HepG2 (cell line): ENCODE data around the gene SNAPC4. TPM values are rescaled to one million over a fixed set of nuclear protein-coding genes. Genes with fewer than 3 reads are reported as not detected.

ENCODE experiments used
- CREBL2 ChIP-seq: sonication (generic); formaldehyde crosslinking; IDR thresholded peaks from 2 replicates; pipeline ENCODE4 v1.8.1; 2023; ENCODE audit warnings: missing genetic modification reagents, mild to moderate bottlenecking, borderline replicate concordance
- E2F1 ChIP-seq: sonication (generic); formaldehyde crosslinking; IDR thresholded peaks from 2 replicates; pipeline ENCODE4 v1.5.0; 2020; ENCODE audit warnings: missing genetic modification reagents
- EEA1 ChIP-seq: sonication (generic); formaldehyde crosslinking; IDR thresholded peaks from 2 replicates; pipeline ENCODE4 v1.5.1; 2020; ENCODE audit warnings: mild to moderate bottlenecking, missing genetic modification reagents, borderline replicate concordance
- HNRNPUL1 ChIP-seq: fragments of 200-400 bp; formaldehyde crosslinking; IDR thresholded peaks from 2 replicates; pipeline ENCODE4 v1.6.1; 2017; ENCODE audit warnings: low read depth, mild to moderate bottlenecking, low read length, moderate library complexity
- MLLT10 ChIP-seq: sonication (generic); formaldehyde crosslinking; IDR thresholded peaks from 2 replicates; pipeline ENCODE4 v1.4.0; 2020; ENCODE audit warnings: missing genetic modification reagents
- NFRKB ChIP-seq: fragments of 450-650 bp; IDR thresholded peaks from 2 replicates; pipeline ENCODE4 v1.6.1; 2017
- PRDM4 ChIP-seq: sonication (generic); formaldehyde crosslinking; IDR thresholded peaks from 2 replicates; pipeline ENCODE4 v1.9.0; 2021; ENCODE audit warnings: missing genetic modification reagents, borderline replicate concordance
- REXO4 ChIP-seq: sonication (generic); formaldehyde crosslinking; IDR thresholded peaks from 2 replicates; pipeline ENCODE4 v1.8.0; 2022; ENCODE audit warnings: missing genetic modification reagents, mild to moderate bottlenecking, borderline replicate concordance
- SIN3B ChIP-seq: fragments of 150-350 bp; IDR thresholded peaks from 2 replicates; pipeline ENCODE4 v1.6.1; 2014; ENCODE audit warnings: low read length
- SIX1 ChIP-seq: sonication (generic); formaldehyde crosslinking; IDR thresholded peaks from 2 replicates; pipeline ENCODE4 v1.4.0; 2020; ENCODE audit warnings: missing genetic modification reagents, borderline replicate concordance
- SNAI1 ChIP-seq: sonication (generic); formaldehyde crosslinking; IDR thresholded peaks from 2 replicates; pipeline ENCODE4 v1.5.0; 2020; ENCODE audit warnings: mild to moderate bottlenecking, missing genetic modification reagents, borderline replicate concordance
- ZBTB25 ChIP-seq: IDR thresholded peaks from 2 replicates; pipeline ENCODE4 v1.6.1; 2018; ENCODE audit warnings: missing genetic modification reagents
- ZNF180 ChIP-seq: sonication (generic); formaldehyde crosslinking; IDR thresholded peaks from 2 replicates; pipeline ENCODE4 v1.4.0; 2020; ENCODE audit warnings: low read depth, missing genetic modification reagents, borderline replicate concordance
- ZNF335 ChIP-seq: sonication (generic); formaldehyde crosslinking; IDR thresholded peaks from 2 replicates; pipeline ENCODE4 v1.4.0; 2020; ENCODE audit warnings: missing genetic modification reagents
- ZNF549 ChIP-seq: sonication (generic); formaldehyde crosslinking; IDR thresholded peaks from 2 replicates; pipeline ENCODE4 v1.5.0; 2020; ENCODE audit warnings: missing genetic modification reagents
- ZNF576 ChIP-seq: sonication (generic); formaldehyde crosslinking; IDR thresholded peaks from 2 replicates; pipeline ENCODE4 v1.4.0; 2020; ENCODE audit warnings: mild to moderate bottlenecking, missing genetic modification reagents
- ZNF773 ChIP-seq: sonication (generic); formaldehyde crosslinking; IDR thresholded peaks from 2 replicates; pipeline ENCODE4 v1.4.0; 2020; ENCODE audit warnings: missing genetic modification reagents, borderline replicate concordance
- ZSCAN30 ChIP-seq: sonication (generic); formaldehyde crosslinking; IDR thresholded peaks from 2 replicates; pipeline ENCODE4 v1.5.0; 2020; ENCODE audit warnings: mild to moderate bottlenecking, missing genetic modification reagents
- polyA plus RNA-seq, 8 experiments: library from polyadenylated mRNA; depleted of rRNA in 3 of 8; stranded (reverse) in 7 of 8; unstranded in 1 of 8; fragments of >200 nt; fragmentation: Illumina TruSeq in 4 of 8; extraction: Trizol in 4 of 8; gene quantifications; 2 replicates each; pipeline versions ENCODE4 v1.2.1 to v1.2.3, GENCODE V29; 2011 to 2016; ENCODE audit warnings: low read depth in 4 of 8, missing spikeins in 1 of 8, mixed read lengths in 1 of 8; ENCODE audit not compliant: insufficient read depth in 1 of 8
- total RNA-seq, 5 experiments: library from RNA; depleted of rRNA; stranded (reverse); fragments of >200 nt; fragmentation: Illumina TruSeq; extraction: Trizol; gene quantifications; 2 replicates each; pipeline ENCODE4 v1.2.3, GENCODE V29; 2016; ENCODE audit warnings: low read depth in 1 of 5

Gene SNAPC4
- total and polyA plus RNA-seq, 2 of the 13 experiments (the other 11 are each of a cell fraction or from before 2014, with no cell fraction given), result 2.0 to 6.0 TPM

DNA sequence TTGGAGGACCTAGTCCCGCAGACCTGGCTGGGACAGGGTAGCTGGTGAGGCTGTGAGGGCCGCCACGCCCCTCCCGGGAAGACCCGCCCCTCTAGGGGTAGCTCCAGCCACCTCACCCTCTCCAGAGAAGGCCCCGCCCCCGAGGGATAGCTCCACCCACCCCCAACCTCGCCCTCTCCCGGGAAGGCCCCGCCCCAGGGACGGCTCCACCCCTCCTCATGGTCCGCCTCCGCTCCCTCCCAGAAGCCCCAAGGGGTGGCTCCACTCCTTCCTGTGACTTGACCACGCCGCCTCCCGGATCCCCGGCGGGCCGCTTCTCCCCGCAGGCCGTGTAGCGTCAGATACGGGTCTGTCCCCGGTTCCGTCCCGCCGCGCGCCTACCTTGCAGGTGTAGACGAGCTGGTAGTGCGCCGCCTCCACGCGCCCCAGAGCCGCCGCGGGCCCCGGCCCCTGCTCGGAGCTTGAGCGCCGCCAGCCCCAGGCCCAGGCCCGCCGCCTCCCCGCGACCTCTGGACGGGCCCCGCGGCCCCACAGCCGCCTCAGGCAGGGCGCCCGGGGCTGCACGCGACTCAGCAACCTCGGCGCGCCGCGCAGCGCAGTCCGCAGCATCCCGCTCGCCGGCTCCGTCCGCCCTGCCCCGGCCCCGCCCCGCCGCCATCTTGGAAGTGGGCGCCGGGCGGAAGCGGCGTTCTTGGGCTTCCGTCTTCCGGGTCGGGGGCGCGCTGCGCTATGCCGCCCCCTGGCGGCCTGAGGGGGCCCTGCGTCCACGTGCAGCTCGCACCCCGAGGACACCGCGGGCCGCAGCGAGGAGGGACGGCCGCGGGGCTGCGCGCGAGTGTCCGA is 36.6 kb downstream of the SNAPC4 start, which contains the start of gene DNLZ (continued):
- TF ChIP-seq ZNF576 (no peak), CREBL2 (no peak), SIX1 (no peak), ZNF549 (CRISPR knock-in tag) (no peak), MLLT10 (CRISPR knock-in tag) (no peak), ZNF773 (CRISPR knock-in tag) (peak; percentile 80; the same call in 1 of the 2 replicates), NFRKB (no peak), REXO4 (CRISPR knock-in tag) (peak; percentile 88), PRDM4 (CRISPR knock-in tag) (no peak), ZNF335 (CRISPR knock-in tag) (no peak), EEA1 (CRISPR knock-in tag) (no peak), SIN3B (no peak), ZBTB25 (no peak), E2F1 (CRISPR knock-in tag) (peak; percentile 62; the same call in 1 of the 2 replicates), ZNF180 (CRISPR knock-in tag) (no peak), HNRNPUL1 (no peak; the same call in 1 of the 2 replicates), ZSCAN30 (CRISPR knock-in tag) (no peak), SNAI1 (CRISPR knock-in tag) (no peak)
